T-helper 9 cell (primary cell): ENCODE measurements around the gene PRDM16.
"Not testable (repeated sequence)": the region's sequence is repeated elsewhere in the genome, so short reads cannot be mapped to it uniquely, and the experiment has no call there.

ENCODE experiments used
- DNase-seq: peaks from one replicate; pipeline ENCODE4 v3.0.0-alpha.2; 2020

Gene PRDM16

GRCh38 chr1:3146907-3147306 lies 77.9 kb downstream of the PRDM16 start:
- no peak for DNase-seq

DNA sequence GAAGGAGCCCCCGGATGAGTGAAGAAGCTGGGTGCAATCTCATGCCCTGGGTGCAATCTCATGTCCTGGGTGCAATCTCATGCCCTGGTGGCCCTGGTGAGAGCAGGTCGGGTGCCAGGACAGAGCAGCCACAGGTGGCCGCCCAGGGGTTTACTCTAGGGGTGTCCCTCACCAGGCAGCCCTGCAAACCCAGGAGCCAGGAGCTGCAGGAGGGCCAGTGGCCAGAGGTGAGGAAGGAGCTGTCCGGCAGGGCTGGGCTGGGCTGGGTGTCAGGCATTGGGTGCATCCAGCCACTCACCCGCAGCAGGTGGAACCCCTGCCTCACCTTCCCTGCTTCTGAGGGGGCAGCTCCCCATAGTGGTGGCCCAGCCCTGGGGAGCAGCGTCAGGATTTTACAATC lies 79.2 kb downstream of the PRDM16 start:
- no peak for DNase-seq

- DNase-seq = no peak
Observed at GRCh38 chr1:3149277-3149676, 80.3 kb downstream of the PRDM16 start.

DNA sequence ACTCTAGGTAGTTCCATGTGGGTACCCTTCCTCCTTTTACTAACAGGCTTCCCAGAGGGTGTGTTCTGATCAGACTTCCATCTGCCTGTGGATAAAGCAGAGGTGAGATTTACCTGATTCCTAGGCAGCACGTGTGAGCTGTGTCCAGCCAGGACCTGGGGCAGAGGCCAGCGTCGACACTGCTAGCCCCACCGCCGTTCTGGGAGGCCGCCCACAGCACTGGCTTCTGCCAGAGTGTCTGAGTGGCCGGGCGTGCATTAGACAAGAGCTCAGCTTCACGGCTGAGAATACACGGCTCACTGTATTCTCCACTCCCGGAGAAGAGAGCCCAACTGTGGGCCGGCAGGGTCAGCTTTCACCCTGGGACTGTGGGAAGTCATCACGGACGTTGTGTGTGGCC lies 82.5 kb downstream of the PRDM16 start:
- no peak for DNase-seq

DNA sequence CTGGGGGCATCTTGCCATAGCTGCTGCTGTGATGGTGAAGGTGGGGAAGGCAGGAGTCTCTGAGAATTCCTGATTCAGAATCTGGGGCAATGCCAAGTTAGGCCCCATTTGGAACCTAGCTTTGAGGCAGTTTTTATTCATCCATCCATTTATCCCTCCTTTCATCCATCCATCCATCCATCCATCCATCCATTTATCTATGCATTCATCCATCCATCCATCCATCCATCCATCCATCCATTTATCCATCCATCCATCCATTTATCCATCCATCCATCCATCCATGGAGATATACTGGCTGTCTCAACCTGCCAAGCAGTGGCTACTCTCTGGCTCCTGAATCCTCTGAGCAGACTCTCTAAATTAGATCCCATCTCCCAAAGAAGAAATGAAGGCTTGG lies 83.1 kb downstream of the PRDM16 start:
- DNase-seq = no peak

DNA sequence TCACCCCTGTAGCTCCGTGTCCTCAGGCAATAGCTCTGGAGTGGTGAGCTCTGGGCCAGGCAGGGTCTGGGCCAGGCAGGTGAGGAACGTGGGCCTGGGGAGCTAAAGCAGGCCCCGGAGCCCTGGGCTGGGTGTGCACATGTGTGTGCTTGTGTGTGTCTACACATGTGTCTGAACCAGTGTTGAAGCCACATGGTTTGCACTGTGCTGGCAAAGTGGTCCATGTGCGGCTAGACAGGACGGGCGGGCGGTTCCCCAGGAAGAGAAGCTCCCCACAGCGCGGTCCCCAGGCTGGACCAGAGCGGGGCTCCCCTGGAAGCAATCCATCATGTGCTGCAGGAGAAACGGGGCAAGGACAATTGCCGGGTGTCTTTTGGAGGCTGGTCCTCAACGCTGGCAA lies 84.2 kb downstream of the PRDM16 start:
- no peak for DNase-seq

- DNase-seq = no peak
Observed at GRCh38 chr1:3153902-3154795, 85.1 kb downstream of the PRDM16 start.

DNA sequence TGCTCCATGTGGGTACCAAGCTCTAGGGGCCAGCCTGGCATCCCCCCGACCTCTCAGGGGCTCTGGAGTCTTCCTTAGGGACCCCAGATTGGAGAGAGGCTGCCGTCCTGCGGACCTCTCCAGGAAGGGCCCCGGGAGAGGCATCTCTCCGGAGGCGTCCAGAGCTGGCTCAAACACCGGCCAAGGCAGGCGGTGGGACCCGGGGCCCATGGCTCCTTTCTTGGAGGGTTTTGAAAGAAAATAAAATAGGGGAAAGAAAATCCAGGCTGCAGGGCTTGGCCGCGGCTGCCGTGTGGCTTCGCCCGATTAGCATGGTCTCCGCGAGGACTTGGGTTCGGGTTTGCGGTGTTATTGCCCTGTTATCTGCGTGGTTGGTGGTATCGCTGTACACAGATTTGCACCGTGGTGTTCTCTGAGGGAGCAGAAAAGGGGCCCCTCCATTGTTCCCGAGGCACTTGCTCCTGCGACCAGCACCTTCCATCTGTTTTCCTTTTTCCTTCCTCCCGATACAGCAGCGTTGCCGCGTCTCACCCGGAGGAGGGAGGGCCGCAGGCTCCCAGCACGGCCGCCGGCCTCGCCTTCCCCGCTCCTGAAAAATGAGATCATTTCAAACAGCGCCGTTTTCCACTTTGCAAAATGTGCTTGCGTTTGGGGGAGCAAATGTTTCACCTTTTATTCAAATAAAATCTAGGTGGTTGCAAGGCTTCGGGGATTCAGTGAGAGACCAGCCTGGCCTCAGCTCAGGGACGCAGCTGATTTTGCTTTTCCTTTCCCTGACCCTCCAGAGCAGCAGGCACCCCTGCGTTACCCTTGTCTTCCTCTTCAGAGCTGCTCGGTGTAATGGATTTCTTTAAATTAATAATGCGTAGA lies 86.3 kb downstream of the PRDM16 start:
- DNase-seq = no peak

- no peak for DNase-seq
Observed at GRCh38 chr1:3155926-3156220, 86.9 kb downstream of the PRDM16 start.

DNA sequence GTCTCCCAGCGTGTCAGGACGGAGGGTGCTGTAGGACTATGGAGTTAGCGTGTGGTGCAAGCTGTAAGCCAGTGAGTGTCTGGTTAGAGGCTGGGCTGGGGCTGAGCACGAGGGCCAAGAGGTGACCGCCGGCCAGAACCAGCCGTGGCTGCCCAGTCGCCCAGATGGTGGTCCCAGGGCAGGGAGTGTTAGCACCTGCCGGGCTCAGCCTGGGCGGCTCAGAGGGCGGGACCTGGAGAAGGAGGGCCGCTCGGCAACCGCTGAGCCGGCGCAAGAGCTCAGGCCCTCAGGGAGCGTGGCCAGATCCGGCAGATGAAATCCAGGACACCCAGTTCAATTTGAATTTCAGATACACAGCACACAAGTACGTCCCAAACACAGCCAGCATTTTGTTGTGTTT lies 87.9 kb downstream of the PRDM16 start:
- no peak for DNase-seq

- no peak for DNase-seq
Observed at GRCh38 chr1:3158347-3158746, 89.3 kb downstream of the PRDM16 start.

DNA sequence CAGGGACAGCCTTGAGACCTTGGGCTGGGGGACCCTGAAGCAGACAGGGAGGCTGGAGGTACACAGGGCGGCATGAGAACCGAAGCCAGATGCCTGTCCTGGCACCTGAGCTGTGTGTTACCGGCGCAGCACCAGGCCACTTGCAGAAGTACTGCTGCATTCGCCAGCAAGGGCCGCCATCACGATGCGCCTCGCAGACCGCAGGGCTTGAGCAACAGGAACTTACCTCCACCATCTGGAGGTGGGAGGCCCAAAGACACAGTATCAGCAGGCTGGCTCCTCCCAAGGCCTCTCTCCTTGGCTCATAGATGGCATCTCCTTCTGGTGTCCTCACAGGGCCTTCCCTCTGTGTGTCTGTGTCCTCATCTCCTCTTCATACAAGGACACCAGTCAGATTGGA lies 90.1 kb downstream of the PRDM16 start:
- no peak for DNase-seq

- DNase-seq = no peak
Observed at GRCh38 chr1:3159996-3160395, 91.0 kb downstream of the PRDM16 start.

DNA sequence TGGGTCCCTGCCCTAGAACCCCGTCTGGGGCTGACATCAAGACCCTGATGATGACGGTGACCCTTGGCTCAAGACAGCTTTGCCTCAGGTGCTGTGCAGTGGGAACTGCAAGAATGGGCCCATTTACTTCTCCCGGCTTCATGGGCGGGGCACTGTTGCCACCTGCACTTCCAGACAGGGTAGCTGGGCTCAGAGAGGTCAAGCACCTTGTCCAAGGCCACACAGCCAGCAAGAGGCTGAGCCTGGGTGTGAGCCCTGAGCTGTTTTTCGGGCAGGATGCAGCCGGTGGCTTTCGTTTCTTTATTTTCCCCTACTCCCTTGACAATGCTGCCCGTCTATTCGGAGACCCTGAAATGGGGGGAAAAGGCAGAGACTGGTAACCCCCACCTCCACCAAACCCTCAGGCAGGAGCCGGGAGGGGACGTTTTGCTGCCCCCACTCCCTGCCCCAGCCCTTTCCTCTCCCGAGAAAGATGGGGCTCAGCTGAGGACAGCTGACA lies 91.7 kb downstream of the PRDM16 start:
- no peak for DNase-seq

DNA sequence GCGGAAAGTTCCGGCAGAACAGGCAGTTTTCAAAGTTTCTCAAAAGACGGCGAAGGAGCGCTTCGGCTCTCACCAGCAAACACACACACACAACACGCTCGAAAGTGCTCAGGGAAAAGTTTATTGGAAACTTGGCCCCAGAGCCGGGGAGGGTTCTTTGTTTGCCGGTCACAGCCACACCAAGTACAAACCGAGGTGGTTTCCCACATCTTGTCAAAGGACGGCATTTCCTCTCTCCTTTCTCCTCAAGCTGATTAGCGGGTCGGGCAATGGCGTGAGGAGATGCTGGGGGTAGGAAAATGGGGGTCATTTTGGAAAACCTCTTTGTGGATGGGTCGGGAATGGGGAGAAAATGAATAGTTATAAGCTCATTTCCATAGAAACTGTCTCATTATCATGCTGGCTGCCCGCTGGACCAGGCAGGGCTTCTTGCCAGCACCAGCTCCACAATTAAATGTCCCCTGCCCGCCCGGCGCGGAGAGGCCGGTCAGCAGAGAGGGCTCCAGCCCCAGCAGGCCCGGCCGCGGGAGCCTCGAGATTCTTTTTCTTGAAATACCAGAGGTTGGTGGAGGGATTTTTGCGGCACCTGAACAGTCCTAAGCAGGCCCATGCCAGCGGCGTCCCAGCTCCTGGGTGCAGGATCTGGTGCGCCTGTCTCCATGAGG lies 92.3 kb downstream of the PRDM16 start:
- no peak for DNase-seq

GRCh38 chr1:3162322-3162882 lies 93.4 kb downstream of the PRDM16 start:
- no peak for DNase-seq

GRCh38 chr1:3163356-3163755 lies 94.4 kb downstream of the PRDM16 start:
- no peak for DNase-seq

DNA sequence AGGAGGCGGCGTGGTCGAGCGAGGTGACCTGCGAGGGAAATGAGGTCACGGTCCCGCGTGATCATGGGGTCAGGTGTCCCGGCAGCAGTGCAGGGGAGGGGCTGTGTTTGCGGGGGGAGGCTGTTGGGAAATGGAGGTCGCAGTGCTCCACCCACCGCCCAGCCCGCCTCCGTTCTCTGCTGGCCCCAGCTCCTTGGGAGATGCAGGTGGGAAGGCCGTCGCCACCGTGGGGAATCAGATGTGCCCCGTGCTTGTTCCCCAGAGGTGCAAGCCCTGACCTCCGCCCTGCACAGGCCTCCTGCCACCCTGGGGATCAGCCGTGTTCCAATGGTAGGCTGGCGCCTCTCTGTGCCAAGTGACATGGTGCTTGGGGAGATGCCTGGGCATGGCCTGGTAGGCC lies 95.7 kb downstream of the PRDM16 start:
- DNase-seq = no peak

DNA sequence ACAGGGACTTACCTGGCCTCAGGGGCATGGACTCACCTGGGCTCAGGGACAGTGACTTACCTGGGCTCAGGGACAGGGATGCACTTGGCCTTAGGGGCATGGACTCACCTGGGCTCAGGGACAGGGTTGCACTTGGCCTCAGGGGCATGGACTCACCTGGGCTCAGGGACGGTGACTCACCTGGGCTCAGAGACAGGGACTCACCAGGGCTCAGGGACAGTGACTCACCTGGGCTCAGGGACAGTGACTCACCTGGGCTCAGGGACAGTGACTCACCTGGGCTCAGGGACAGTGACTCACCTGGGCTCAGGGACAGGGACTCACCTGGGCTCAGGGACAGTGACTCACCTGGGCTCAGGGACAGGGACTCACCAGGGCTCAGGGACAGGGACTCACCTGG lies 96.2 kb downstream of the PRDM16 start:
- DNase-seq = not testable (repeated sequence)

DNA sequence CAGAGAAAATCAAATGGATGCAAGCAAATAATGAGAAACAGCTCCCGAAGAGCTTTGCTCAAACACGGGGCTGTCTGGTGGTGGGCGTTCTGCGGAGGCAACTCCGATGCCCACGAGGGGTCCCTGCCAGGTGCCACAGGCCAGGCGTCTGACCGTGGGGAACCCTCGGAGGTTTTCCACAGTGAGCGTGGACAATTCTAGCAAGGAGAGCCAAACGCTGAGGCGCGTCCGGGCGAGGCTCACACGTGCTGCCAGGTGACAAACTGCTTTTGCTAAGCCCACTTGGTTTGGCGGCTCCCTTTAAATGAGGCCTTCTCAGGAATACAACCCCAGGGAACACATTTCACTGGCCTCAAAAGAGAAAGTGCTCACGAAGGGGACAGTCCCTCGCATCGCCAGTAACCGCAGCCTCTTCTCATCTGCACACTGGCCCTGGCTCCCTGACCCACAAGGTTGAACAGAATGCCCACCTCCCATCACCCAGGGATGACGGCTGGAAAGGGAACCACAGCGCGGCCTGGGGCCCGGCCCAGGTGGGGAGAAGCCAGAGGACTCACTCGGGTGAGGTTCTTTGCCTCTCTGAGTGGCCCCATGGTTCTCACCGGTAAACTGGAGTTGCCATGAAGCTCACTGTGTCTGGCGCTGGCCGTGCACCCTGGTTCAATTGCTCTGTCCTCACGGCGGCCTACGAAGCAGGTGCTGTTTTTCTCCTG lies 97.4 kb downstream of the PRDM16 start:
- no peak for DNase-seq

- no peak for DNase-seq
Observed at GRCh38 chr1:3167255-3167654, 98.3 kb downstream of the PRDM16 start.

DNA sequence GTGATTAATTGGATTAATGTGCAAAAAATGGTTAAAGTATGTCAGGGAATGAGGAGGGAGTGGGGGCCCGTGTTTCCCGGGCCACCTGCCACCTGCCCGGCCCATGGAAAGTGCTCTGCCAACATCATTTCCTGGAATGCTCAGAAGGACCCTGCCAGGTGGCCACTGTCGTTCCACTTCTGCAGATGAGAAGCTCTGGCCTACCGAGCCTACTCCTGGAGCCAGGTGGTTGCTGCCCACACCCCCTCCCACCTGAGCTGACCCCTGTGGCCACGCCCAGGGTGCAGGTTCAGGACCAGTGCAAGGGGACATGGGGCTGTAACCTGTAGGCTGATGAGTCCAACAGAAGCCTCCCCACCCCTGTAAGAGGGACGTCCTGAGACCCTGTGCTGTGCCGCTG lies 99.7 kb downstream of the PRDM16 start:
- DNase-seq = no peak
